Endothelial cell of umbilical vein (primary cell): ENCODE measurements around the gene NEO1. TPM values are rescaled to one million over a fixed set of nuclear protein-coding genes. Genes with fewer than 3 reads are reported as not detected.

Experiments
- BruUV-seq: library from RNA; stranded (reverse); fragments of 400-500 nt; replicated peaks from 2 replicates; lab custom pipeline; 2021; lab: Mats Ljungman, UMichigan
- CTCF ChIA-PET: fragments of 300-600, 350-600 bp; sonication (Branson Sonifier 250); formaldehyde crosslinking; loops from one replicate; lab custom pipeline; 2021; ENCODE audit warnings: antibody characterized with exemption, inconsistent platforms; lab: Charles Lee
- POLR2A ChIA-PET: fragments of 300-600, 350-600 bp; sonication (Branson Sonifier 250); formaldehyde crosslinking; loops from one replicate; lab custom pipeline; 2021; ENCODE audit warnings: antibody characterized with exemption, inconsistent platforms; lab: Charles Lee
- DNase-seq: peaks from one replicate; pipeline ENCODE4 v3.0.0-alpha.2; 2011; ENCODE audit warnings: low read depth, low spot score
- FAIRE-seq: peaks from 2 replicates; lab custom pipeline; 2011; peaks lifted over from hg19 to GRCh38; lab: Jason Lieb, UNC
- H2AFZ ChIP-seq: 2 replicates; pipeline ENCODE4 v1.6.0; 2012; ENCODE audit warnings: low read depth, low read length, control low read depth, inconsistent platforms
- H3K27ac ChIP-seq: 2 replicates; pipeline ENCODE4 v1.5.1; 2011; ENCODE audit warnings: low read depth, mild to moderate bottlenecking, control low read depth, low read length, moderate library complexity; ENCODE audit not compliant: insufficient read depth
- H3K27me3 ChIP-seq, 2 experiments: 2 replicates each; pipeline versions ENCODE4 v1.6.0 to v1.6.1; 2011; ENCODE audit warnings: low read length in 2 of 2, mixed read lengths in 1 of 2; ENCODE audit not compliant: control insufficient read depth in 2 of 2, insufficient read depth in 2 of 2
- H3K36me3 ChIP-seq, 2 experiments: 2 replicates in 1 of 2; 3 replicates in 1 of 2; pipeline ENCODE4 v1.5.1; 2011; ENCODE audit warnings: low read length in 2 of 2, mild to moderate bottlenecking in 1 of 2, moderate library complexity in 1 of 2; ENCODE audit not compliant: control insufficient read depth in 2 of 2, insufficient read depth in 2 of 2; ENCODE audit errors: extremely low read depth in 1 of 2
- H3K4me1 ChIP-seq: 3 replicates; pipeline ENCODE4 v1.5.1; 2011; ENCODE audit warnings: mild to moderate bottlenecking, low read length; ENCODE audit not compliant: control insufficient read depth, insufficient read depth; ENCODE audit errors: extremely low read depth
- H3K4me2 ChIP-seq: 2 replicates; pipeline ENCODE4 v1.6.1; 2011; ENCODE audit warnings: low read length, control low read depth, mixed read lengths; ENCODE audit not compliant: insufficient read depth
- H3K4me3 ChIP-seq, 3 experiments: fragments of 200-600 bp in 1 of 3; sonication (generic), shearing (Covaris generic) in 1 of 3; replicated peaks in 1 of 3; 2 replicates each; pipeline ENCODE4 v1.5.1; 2011 to 2016; ENCODE audit warnings: control low read depth in 3 of 3, low read length in 3 of 3, mild to moderate bottlenecking in 2 of 3, inconsistent platforms in 1 of 3, low read depth in 1 of 3, moderate library complexity in 1 of 3; ENCODE audit not compliant: insufficient read depth in 1 of 3
- H3K79me2 ChIP-seq: 2 replicates; pipeline ENCODE4 v1.6.0; 2012; ENCODE audit warnings: low read length, inconsistent platforms; ENCODE audit not compliant: control insufficient read depth, insufficient read depth
- H3K9ac ChIP-seq: replicated peaks from 2 replicates; pipeline ENCODE3; 2011; ENCODE audit warnings: low read length, control low read depth; ENCODE audit not compliant: insufficient read depth; ENCODE audit errors: extremely low read depth
- H3K9me1 ChIP-seq: replicated peaks from 3 replicates; pipeline ENCODE4 v1.6.0; 2011; ENCODE audit warnings: mild to moderate bottlenecking, low read length; ENCODE audit not compliant: control insufficient read depth, insufficient read depth; ENCODE audit errors: extremely low read depth
- H3K9me3 ChIP-seq: replicated peaks from 2 replicates; pipeline ENCODE4 v1.5.1; 2012; ENCODE audit warnings: low read length, inconsistent platforms; ENCODE audit not compliant: control insufficient read depth, insufficient read depth
- H4K20me1 ChIP-seq: replicated peaks from 2 replicates; pipeline ENCODE3; 2011; ENCODE audit warnings: mild to moderate bottlenecking, low read length; ENCODE audit not compliant: control insufficient read depth, insufficient read depth; ENCODE audit errors: extremely low read depth
- EZH2 ChIP-seq: IDR thresholded peaks from 2 replicates; pipeline ENCODE4 v1.6.1; 2012; ENCODE audit warnings: borderline replicate concordance, low read depth, mild to moderate bottlenecking, moderate library complexity, low read length, inconsistent platforms; ENCODE audit not compliant: severe bottlenecking
- FOS ChIP-seq: IDR thresholded peaks from 2 replicates; pipeline ENCODE4 v1.6.1; 2011; ENCODE audit warnings: mild to moderate bottlenecking, low read length, moderate library complexity, borderline replicate concordance; ENCODE audit not compliant: insufficient read depth
- GATA2 ChIP-seq: IDR thresholded peaks from 2 replicates; pipeline ENCODE4 v1.7.0; 2011; ENCODE audit warnings: low read depth, mild to moderate bottlenecking, moderate library complexity, mixed read lengths, low read length; ENCODE audit not compliant: insufficient read length, insufficient read depth
- JUN ChIP-seq: IDR thresholded peaks from 2 replicates; pipeline ENCODE4 v1.6.1; 2011; ENCODE audit warnings: borderline replicate concordance, low read depth; ENCODE audit not compliant: insufficient read length, insufficient read depth
- POLR2A ChIP-seq: IDR thresholded peaks from 2 replicates; pipeline ENCODE4 v1.6.1; 2012; ENCODE audit warnings: low read depth, mild to moderate bottlenecking, control low read depth, low read length
- POLR2AphosphoS5 ChIP-seq: IDR thresholded peaks from 2 replicates; pipeline ENCODE4 v1.6.1; 2012; ENCODE audit warnings: low read depth, mild to moderate bottlenecking, control low read depth, low read length, moderate library complexity; ENCODE audit not compliant: insufficient read depth
- dilution Hi-C: fragments of 300-500 bp; cut with MboI; formaldehyde crosslinking; loops from one replicate; pipeline ENCODE4 v1.15.0; 2019; ENCODE audit warnings: low sequenced_read_pairs; ENCODE audit not compliant: extremely low pct_ligation_motif_present
- intact Hi-C: fragments of 100-400 bp; cut with micrococcal nuclease; formaldehyde crosslinking; loops from one replicate; pipeline ENCODE4 v1.10.0; 2022
- polyA plus RNA-seq, 4 experiments: library from polyadenylated mRNA; depleted of rRNA in 3 of 4; stranded (reverse) in 3 of 4; unstranded in 1 of 4; fragments of >200 nt; gene quantifications; 2 replicates each; pipeline versions ENCODE4 v1.2.1 to v1.2.3, GENCODE V29; 2011 to 2012; ENCODE audit warnings: missing spikeins in 1 of 4
- total RNA-seq: library from RNA; stranded (reverse); gene quantifications from 2 replicates; pipeline ENCODE4 v1.2.3, GENCODE V29; 2021

NEO1 gene
- total and polyA plus RNA-seq, 2 donors (not counting 3 experiments of a cell fraction or from before 2014, with no cell fraction given), result 0.12 to 0.35 TPM

- Histone ChIP-seq H3K36me3 (no peaks in the 10 kb centered on the region), H3K4me1 (no peaks in the 10 kb centered on the region), H3K79me2 (no peaks in the 10 kb centered on the region), H2AFZ (no peak overlapping the region), H3K27ac (no peak overlapping the region), H3K9ac (no peak overlapping the region), H3K4me3 (no peak overlapping the region), H3K9me3 (no peaks in the 10 kb centered on the region), H3K9me1 (no peaks in the 10 kb centered on the region), H3K27me3 (no peaks in the 10 kb centered on the region), H3K4me2 (no peak overlapping the region), H4K20me1 (no peaks in the 10 kb centered on the region)
- dilution Hi-C loops (no loop called here), intact Hi-C loops (no loop called here)
- CTCF ChIA-PET, result no interaction called here
- no TSS peak for BruUV-seq
- TF ChIP-seq JUN (no peak), POLR2A (no peak), EZH2 (no peak), POLR2AphosphoS5 (no peak), FOS (no peak)
- DNase-seq, result no peak
- POLR2A ChIA-PET, result no interaction called here
- no peak for FAIRE-seq
Measured at GRCh38 chr15:73352082-73352481, 299.8 kb downstream of the NEO1 start.

- FAIRE-seq (no peak), DNase-seq (no peak)
- H2AFZ ChIP-seq, result no peak overlapping the region
- CTCF ChIA-PET, result no interaction called here
- no peaks in the 10 kb centered on the region for H3K4me1 ChIP-seq
- no peaks in the 10 kb centered on the region for H3K9me3 ChIP-seq
- POLR2A ChIA-PET, result no interaction called here
- H3K27ac ChIP-seq, result no peak overlapping the region
- H3K4me2 ChIP-seq, result no peak overlapping the region
- H3K27me3 ChIP-seq, result no peaks in the 10 kb centered on the region
- H3K9ac ChIP-seq, result no peak overlapping the region
- TF ChIP-seq JUN, result no peak
- TF ChIP-seq GATA2, result no peak
- H4K20me1 ChIP-seq, result no peaks in the 10 kb centered on the region
- dilution Hi-C loops, result no loop called here
- H3K4me3 ChIP-seq, result no peak overlapping the region
- H3K9me1 ChIP-seq, result no peaks in the 10 kb centered on the region
- no peaks in the 10 kb centered on the region for H3K79me2 ChIP-seq
- H3K36me3 ChIP-seq, result no peaks in the 10 kb centered on the region
- no TSS peak for BruUV-seq
- intact Hi-C loops, result no loop called here
Measured at GRCh38 chr15:73353734-73354133, 301.5 kb downstream of the NEO1 start.
